ENCODE measurements around the gene GPR35.

GPR35 gene

DNA sequence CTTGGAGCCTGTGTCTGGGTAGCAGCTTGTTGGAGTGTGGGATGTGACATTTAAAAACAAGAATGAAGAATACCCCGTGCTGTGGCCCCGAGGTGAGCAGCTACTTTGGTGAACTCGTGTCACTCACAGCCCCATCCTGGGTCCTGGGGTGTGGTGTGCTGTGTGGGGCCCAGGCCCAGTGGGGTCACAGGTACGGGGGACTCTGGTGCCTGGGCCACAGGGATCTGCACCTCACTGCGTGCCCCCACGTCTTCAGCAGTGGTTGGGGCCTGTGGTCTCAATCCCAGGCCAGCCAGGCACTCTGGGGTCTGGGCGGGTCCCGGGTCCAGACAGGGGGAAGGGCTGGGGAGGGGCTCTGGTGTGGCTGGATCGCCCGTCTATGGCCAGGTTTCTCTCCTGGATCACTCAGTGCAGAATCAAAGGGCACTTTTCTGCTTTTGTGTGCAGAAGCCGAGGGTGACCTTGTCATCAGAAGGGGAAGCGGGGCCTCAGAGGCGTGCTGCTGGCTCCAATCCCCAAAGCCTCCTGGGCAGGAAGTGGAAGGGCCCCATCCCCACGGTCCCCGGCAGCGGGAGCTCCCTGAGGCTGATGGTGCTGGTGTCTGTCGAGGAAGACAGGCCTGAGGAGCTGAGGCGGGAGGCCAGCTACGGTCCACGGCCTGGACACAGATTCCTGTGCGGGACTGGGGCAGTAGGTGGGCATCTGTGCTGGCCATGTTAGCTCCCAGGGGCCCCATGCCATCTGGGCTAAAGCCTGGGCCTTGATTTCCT is 1.4 kb downstream of the GPR35 start:
- H3K27me3 Mint-ChIP-seq (ENCODE audit: low read depth, poor library complexity): peaks cover 10% of the 10 kb centered on the region
- H3K36me3 Mint-ChIP-seq (ENCODE audit: low read depth): no peaks in the 10 kb centered on the region
- TF ChIP-seq, protein P1, sequence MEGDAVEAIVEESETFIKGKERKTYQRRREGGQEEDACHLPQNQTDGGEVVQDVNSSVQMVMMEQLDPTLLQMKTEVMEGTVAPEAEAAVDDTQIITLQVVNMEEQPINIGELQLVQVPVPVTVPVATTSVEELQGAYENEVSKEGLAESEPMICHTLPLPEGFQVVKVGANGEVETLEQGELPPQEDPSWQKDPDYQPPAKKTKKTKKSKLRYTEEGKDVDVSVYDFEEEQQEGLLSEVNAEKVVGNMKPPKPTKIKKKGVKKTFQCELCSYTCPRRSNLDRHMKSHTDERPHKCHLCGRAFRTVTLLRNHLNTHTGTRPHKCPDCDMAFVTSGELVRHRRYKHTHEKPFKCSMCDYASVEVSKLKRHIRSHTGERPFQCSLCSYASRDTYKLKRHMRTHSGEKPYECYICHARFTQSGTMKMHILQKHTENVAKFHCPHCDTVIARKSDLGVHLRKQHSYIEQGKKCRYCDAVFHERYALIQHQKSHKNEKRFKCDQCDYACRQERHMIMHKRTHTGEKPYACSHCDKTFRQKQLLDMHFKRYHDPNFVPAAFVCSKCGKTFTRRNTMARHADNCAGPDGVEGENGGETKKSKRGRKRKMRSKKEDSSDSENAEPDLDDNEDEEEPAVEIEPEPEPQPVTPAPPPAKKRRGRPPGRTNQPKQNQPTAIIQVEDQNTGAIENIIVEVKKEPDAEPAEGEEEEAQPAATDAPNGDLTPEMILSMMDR (IDR thresholded peaks at IDR 0.05): no peak
- H3K4me3 Mint-ChIP-seq: no peak overlapping the region
- H3K4me1 Mint-ChIP-seq: peaks cover 31% of the 10 kb centered on the region
- H3K27ac Mint-ChIP-seq: peak overlapping the region; percentile 51
- no peak for DNase-seq
- peaks cover 2% of the 10 kb centered on the region for H3K9me3 Mint-ChIP-seq

DNA sequence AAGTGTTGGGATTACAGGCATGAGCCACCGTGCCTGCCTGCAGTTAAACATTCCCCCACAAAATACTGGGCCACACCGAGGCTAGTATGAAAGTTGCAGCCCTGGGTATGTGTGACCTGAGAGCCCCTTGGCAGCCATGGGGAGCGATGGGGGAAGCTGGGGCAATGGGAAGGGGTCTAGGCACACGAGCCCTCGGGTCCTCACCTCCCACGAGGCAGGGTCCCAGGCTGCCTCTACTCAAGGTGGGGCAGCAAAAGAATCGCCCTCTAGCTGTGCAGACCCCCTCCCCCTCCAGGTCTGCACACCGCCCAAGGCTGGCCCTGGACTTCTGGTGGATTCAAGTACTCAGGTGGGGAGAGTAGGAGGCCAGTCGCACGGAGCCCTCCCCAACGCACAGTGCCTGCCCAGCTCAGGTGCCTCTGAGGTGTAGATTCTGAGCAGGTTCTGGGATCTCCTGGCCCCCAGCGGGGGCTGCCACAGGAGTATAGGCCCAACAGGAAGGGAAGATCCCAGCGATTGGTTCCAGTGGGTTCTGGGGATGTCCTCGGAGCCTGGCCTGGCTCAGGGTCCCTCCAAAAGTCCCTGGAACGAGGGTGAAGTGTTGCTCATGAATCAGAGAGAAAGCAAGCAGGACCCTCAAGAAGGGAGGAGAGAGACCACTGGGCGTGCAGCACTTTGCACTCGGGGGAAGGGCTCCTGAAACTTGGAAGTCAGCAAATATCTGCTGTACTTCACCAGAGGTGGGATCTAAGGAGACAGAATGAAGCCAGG is 2.6 kb downstream of the GPR35 start:
- TF ChIP-seq, protein P1 (IDR thresholded peaks at IDR 0.05): no peak
- no peaks in the 10 kb centered on the region for H3K36me3 Mint-ChIP-seq (ENCODE audit: low read depth)
- DNase-seq: no peak
- no peak overlapping the region for H3K27ac Mint-ChIP-seq
- H3K4me1 Mint-ChIP-seq: peaks cover 24% of the 10 kb centered on the region
- H3K9me3 Mint-ChIP-seq: peaks cover 14% of the 10 kb centered on the region
- no peak overlapping the region for H3K4me3 Mint-ChIP-seq
- peaks cover 9% of the 10 kb centered on the region for H3K27me3 Mint-ChIP-seq (ENCODE audit: low read depth, poor library complexity)

DNA sequence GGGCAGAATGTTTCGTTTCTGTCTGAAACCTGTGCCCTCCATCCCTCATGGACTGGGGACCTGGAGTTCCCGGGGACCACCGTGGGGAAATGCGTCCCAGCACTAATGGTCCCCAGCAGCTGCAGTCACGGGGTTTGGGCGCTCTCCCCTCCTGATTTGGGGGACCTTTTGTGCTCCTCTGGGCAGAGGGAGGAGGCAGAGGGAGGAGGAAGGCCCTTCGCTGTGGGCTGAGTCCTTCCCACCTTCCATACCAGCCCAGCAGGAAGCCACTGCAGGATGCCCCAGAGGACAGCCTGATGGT is 3.2 kb downstream of the GPR35 start:
- H3K36me3 Mint-ChIP-seq (ENCODE audit: low read depth): no peaks in the 10 kb centered on the region
- TF ChIP-seq, protein P1 (IDR thresholded peaks at IDR 0.05): no peak
- DNase-seq: no peak
- H3K27me3 Mint-ChIP-seq (ENCODE audit: low read depth, poor library complexity): peaks cover 7% of the 10 kb centered on the region
- H3K4me1 Mint-ChIP-seq: peaks cover 24% of the 10 kb centered on the region
- H3K4me3 Mint-ChIP-seq: no peak overlapping the region
- no peak overlapping the region for H3K27ac Mint-ChIP-seq
- H3K9me3 Mint-ChIP-seq: peaks cover 20% of the 10 kb centered on the region

DNA sequence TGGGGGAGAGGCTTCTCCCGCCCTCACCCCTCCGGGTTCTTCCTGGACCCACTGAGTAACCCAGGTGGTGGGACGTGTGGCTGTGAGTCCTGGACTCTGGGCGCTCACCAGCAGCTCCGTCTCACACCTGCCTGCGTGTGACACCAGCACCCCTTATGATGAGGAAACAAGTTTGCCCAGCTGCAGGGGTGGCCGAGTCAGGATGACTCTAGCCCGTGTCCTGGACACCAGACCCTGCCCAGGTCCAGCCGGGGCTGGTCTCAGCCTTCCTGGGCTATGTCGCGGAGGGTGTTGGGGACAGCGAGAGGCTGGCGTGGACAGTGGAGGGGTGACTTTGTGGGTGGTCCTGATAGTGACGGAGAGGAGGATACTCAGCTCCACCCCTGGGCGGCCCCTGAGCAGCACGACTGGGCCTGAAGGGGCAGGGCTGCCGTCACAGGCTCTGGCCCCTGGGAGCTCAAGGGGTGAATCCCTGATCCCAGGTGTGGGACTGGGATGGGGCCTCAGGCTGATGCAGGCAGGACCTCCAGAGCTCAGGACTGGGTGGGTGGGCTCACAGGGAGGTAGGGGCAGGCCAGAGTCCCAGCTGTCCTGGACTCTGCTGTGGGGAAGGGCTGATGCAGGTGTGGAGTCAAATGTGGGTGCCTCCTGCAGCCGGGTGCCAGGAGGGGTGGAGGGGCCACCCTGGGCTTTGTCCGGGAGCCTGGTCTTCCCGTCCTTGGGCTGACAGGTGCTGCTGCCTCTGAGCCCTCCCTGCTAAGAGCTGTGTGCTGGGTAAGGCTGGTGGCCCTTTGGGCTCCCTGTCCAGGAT is 3.7 kb downstream of the GPR35 start:
- H3K4me3 Mint-ChIP-seq: no peak overlapping the region
- no peak overlapping the region for H3K27ac Mint-ChIP-seq
- H3K36me3 Mint-ChIP-seq (ENCODE audit: low read depth): no peaks in the 10 kb centered on the region
- DNase-seq: no peak
- TF ChIP-seq, protein P1 (IDR thresholded peaks at IDR 0.05): no peak
- peaks cover 25% of the 10 kb centered on the region for H3K9me3 Mint-ChIP-seq
- H3K27me3 Mint-ChIP-seq (ENCODE audit: low read depth, poor library complexity): peaks cover 7% of the 10 kb centered on the region
- H3K4me1 Mint-ChIP-seq: peaks cover 24% of the 10 kb centered on the region

DNA sequence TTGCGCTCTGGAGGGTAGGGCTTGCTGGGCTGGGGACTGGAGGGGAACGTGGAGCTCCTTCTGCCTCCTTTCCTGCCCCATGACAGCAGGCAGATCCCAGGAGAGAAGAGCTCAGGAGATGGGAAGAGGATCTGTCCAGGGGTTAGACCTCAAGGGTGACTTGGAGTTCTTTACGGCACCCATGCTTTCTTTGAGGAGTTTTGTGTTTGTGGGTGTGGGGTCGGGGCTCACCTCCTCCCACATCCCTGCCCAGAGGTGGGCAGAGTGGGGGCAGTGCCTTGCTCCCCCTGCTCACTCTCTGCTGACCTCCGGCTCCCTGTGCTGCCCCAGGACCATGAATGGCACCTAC is 4.3 kb downstream of the GPR35 start:
- TF ChIP-seq, protein P1 (IDR thresholded peaks at IDR 0.05): no peak
- Mint-ChIP-seq H3K27me3 (ENCODE audit: low read depth, poor library complexity) (peaks cover 7% of the 10 kb centered on the region), H3K36me3 (ENCODE audit: low read depth) (no peaks in the 10 kb centered on the region), H3K9me3 (peaks cover 31% of the 10 kb centered on the region), H3K4me3 (no peak overlapping the region), H3K4me1 (peaks cover 24% of the 10 kb centered on the region), H3K27ac (no peak overlapping the region)
- no peak for DNase-seq

All from nephron progenitor cell (in vitro differentiated cells).